NCI-H2171 (cell line): ENCODE measurements around the gene NBPF3.
"Not testable (repeated sequence)": the region's sequence is repeated elsewhere in the genome, so short reads cannot be mapped to it uniquely, and the experiment has no call there.

ENCODE experiments used
- DNase-seq: peaks from one replicate; lab custom pipeline; 2025; lab: John Stamatoyannopoulos, UW

The NBPF3 gene

DNA sequence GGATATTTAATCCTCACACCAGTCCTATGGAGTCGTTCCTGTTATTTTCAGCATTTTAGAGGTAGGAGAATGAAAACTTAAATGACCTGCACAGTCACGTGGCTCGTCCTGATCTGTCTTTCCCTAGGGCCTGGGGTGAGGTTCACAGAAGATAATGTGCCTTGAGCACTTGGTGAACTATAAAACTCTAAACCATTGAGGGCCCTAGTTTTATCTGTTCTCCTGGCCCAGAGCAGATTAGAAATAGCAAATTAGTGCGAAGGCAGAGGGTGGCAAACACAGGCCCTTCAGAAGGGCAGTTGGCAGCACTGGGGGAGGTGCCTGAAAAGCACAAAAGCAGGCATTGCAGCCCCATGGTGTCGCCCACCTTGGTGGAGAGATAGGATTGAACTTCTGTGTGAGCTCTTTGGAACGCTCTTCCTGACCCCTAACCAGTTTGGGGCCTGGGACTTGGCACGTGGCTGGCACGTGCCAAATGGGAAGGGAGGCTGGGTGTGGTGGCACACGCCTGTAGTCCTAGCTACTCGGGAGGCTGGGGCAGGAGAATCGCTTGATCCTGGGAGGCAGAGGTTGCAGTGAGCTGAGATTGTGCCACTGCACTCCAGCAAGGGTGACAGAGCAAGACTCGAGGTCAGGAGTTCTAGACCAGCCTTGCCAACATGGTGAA is 1.2 kb upstream of the NBPF3 start:
- not testable (repeated sequence) for DNase-seq

DNA sequence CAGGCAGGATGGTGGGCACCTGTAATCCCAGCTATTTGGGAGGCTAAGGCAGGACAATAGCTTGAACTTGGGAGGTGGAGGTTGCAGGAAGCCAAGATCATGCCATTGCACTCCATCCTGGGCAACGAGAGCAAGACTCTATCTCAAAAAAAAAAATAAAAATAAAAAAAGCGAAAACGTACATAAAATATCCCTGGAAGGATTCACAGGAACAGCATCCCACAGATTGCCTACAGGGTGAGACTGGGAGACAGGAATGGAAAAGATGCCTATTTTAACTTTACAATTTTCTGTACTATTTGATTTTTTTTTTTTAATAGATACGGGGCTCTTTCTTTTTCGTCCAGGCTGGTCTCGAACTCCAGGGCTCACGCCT is 604 bp upstream of the NBPF3 start:
- no peak for DNase-seq

DNA sequence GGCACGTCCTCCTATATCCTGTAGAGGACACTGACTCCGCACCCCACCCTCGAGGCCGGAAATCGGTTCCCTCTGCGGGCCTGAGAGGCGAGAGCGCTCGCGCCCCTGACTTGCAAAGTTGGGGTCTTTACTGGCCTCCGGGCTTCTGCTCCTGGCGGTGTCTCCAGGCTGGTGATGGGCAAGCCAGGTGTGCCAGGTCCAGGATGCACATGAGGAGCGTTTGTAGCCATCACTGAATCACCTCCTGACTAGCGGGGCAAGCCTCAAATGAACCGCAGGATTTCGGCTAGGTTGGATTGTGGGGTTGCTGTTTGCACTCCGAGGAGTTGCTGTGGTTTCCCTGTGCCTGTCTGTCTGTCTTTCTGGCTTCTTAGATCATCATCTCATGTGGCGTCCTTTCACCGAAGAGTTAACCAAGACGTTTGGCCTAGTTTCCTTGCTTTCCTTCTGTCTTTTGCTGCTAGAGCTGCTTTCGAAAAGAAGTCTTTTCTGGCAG is 741 bp downstream of the NBPF3 start:
- not testable (repeated sequence) for DNase-seq

DNA sequence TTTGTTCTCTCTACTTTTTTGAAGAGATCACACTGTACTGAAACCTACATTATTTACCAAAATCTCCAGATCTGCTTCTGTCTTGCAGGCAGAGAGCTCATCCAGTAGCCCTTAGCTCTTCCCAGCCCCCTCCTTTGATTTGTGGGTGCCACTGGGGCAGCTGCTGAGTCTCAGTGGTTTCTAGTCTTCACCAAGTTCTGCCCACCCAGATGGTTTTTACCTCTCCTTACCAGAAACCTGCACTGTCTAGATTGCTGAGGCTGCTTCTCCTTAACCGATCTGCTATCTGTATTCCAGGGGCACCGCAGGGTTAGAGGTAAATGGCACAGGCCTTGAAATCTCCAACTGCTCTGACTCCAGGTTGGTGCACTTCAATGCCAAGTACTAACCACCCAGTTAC is 6.7 kb downstream of the NBPF3 start:
- DNase-seq = not testable (repeated sequence)

DNA sequence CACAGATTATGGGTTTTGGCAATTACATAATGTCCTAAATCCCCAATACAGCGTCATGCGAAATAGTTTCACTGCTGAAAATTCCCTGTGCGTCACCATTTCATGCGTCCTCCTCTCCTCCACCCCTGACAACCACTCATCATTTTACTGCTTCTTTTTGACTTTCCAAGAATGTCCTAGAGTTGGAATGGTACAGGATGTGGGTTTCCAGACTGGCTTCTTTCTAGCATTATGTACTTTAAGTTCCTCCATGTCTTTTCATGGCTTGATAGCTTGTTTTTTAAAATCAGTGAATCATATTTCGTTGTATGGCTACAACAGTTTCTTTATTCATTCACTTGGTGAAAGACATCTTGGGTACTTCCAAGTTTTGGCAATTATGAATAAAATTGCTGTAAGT is 7.4 kb downstream of the NBPF3 start:
- DNase-seq = no peak

DNA sequence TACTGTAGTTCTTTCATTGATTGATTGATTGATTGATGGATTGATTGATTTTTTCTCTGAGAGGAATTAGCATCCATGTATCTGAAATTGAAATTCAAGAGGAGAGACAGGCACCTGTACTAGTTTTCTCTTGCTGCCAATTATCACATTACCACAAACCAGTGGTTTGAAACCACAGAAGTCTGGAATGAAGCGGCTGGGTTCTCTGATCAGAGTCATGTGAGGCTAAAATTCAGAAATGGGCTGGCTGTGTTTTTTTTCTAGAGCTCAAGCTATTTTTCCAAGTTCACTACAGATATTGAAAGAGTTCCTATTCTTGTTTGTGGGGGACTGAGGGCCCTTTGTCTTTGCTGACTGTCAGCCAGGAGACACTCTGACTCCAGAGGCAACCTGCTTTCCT is 10.0 kb downstream of the NBPF3 start:
- no peak for DNase-seq

DNA sequence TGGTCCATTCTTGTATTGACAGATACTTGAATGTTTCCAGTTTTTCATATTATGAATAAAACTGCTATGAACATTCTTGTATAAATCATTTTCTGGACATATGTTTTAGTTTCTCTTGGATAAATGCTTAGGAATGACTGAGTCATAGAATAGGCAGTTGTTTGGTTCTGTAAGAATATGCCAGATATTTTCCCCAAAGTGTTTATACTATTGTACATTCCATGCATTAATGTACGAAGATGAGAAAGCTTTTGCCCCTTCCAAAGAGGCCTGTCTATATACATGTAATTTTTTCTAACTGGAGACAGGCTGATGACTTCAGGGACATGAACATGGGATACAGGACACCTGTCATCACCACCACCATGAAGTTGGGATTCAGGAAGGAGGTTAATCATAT is 11.3 kb downstream of the NBPF3 start:
- no peak for DNase-seq

DNA sequence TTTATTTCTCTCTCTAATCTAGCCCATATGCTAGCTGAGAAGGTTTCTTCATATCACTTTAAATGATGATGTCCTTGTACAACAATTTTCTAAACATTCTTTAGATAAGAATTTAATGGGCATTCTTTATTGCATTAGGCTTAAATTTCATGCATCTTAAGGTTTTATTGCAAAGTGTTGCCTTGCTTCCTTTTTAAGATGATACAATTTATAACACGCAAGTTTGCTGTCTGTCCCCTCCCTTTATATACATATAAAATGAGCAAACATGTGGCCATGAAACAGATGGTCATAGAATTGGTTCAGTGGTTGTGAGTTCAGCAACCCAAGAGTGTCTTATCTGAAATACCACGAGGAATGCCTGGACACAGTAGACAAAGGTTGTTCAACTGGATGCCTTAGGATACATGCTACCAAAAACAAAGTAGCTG is 12.1 kb downstream of the NBPF3 start:
- no peak for DNase-seq

DNA sequence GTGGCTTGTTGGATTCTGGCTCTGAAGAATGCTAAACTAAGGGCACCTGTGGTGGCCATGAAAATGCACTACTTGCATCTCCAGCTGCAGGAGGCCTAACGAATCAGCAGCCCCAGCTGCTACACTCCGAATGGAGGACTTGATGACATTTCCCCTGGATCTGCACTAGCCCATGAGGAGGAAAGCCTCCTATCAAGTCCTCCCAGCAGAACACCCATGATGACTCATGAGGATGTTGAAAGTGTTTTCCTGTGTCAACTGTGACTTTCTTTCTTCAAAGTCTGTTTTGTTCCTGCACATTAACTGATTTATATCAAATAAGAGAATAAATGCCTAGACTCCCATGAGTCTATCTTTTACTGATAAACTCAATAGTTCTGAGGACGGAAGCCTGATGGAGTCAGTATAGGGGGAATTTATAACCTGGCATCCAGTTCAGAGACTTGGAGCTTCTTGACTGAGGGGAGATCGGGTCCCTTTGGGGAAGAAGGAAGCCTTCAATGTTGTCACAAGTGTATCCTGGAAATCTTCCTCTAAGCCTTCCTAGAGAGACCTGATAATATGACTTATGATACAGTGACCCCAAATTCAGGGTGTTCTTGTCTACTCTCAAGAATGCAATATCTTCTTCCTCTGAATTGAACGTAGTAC is 14.2 kb downstream of the NBPF3 start:
- not testable (repeated sequence) for DNase-seq

DNA sequence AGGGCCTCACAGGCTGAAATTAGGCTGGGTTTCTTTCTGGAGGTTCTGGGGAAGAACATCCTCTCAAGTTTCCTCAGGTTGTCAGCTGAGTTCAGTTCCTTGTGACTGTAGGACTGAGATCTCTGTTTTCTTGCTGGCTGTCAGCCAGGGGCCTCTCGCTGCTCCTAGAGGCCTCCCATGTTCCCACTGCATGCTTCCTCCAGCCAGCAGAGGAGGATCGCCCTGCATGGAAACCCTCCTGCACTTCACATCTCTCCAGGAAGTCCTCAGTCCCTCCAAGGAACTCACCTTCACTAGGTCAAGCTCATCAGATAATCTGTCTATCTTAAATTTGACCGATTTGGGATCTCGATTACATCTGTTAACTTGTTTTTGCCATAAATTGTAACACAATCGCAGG is 15.0 kb downstream of the NBPF3 start:
- not testable (repeated sequence) for DNase-seq

DNA sequence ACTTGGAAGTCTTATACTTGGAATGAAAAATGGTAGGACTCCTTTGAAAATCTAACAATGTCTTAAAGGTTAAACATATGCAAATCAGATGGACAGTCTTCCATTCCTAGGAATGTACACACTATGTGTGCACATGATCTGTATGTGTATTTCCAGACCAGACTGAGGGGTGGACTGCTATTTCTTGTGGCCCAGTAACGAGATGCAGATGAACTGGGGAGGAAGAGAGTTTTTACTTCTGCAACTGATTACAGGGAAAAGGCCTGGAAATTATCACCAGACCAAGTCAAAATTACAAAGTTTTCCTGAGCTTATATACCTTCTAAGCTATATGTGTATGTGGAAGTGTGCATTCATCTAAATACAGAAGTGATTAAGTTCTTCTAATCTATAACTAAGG is 17.7 kb downstream of the NBPF3 start:
- DNase-seq = no peak

DNA sequence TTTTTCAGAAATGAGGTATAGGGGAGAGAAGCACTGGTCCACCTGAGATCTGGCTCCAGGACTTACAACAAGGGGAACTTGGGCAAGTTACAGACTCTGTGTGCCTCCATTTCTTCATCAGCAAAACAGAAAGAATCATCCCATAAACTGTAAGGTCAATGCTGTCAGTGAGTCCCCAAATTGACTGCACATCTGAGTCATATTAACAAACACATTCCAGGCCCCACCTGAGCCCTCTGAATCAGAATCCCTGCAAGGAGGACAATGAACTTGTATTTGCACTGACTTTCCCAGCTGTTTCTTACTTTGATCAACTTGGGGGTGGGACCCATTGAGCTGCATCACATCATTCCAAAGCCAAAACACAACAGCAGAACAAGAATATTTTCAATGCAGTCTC is 25.2 kb downstream of the NBPF3 start:
- DNase-seq = not testable (repeated sequence)

DNA sequence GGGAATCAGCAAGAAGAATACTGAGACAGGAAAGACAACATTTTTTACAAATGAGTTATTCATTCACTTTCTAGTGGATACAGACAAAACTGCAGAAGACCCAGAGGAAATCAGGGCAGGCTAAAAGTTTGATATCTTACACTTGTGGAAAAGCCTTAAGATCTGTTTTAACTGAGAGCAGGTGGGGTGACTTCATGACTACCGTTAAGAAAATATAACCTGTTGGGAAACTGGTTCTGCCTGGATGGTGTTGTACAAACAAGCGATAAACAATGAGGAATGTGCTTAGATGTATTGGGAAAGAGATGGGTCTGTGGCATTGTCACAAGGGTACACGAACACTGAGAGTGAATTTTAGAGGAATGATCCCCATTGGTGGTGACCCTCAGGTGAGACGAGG is 28.0 kb downstream of the NBPF3 start:
- not testable (repeated sequence) for DNase-seq

DNA sequence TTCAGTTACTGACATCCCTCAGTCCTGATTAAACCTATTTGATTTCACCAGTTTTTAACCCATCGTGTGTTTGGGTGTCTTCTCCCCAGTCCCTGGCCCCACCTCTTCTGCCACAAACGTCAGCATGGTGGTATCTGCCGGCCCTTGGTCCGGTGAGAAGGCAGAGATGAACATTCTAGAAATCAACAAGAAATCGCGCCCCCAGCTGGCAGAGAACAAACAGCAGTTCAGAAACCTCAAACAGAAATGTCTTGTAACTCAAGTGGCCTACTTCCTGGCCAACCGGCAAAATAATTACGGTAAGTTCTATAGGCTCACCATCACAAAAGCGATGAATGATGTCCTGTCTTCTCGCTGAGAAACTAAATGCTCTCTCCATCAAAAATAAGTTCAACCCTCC is 28.7 kb downstream of the NBPF3 start:
- no peak for DNase-seq

DNA sequence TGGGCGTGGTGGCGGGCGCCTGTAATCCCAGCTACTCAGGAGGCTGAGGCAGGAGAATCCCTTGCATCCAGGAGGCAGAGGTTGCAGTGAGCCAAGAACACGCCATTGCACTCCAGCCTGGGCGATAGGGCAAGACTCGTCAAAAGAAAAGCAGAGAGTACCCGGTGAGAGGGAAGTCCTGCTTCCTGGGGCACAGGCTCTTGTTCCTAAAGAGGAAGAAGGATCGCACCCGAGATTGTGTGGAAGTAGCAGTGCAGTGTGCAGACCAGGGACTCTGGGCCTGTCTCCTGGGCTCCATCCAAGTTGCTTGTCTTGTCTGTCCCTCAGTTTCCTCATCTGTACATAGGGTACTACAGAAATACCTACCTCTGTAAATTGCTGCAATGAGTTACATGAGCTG is 29.6 kb downstream of the NBPF3 start:
- no peak for DNase-seq

DNA sequence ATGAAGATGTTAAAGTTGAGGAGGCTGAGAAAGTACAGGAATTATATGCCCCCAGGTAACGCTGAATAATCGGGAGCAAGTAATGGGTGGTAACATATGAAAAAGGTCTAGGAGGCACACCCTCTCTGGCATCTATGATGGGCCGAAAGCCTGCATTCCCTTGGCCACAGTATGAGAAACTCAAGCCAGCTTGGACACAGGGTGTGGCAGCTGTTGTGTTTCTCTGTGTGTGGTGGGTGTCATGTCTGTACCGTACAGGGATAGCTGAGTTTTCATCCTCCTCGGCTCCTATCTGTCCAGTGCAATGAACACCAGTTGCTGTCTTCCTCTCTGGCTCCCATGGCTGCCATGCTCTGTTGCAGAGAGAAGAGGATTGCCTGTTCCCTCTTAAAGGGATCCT is 32.9 kb downstream of the NBPF3 start:
- DNase-seq = no peak

DNA sequence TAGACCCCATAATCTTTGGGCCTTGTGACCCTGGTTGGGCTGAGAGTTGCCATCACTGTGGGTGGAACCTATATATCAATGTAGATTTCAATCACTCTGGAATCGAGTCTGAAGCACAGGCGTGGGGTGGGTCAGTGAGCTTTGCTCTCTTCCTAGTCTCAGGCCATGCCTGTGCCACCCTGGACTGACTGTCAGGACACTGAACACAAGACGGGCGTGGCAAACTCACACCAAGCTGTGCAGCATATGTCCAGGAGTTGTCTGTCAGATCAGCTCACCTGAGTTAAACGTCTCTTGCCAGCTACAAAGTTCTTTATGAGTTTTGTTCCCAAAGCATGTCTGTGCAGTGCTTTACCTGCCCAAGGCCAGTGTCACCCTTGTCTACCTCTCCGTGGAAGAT is 38.4 kb downstream of the NBPF3 start:
- DNase-seq = no peak

DNA sequence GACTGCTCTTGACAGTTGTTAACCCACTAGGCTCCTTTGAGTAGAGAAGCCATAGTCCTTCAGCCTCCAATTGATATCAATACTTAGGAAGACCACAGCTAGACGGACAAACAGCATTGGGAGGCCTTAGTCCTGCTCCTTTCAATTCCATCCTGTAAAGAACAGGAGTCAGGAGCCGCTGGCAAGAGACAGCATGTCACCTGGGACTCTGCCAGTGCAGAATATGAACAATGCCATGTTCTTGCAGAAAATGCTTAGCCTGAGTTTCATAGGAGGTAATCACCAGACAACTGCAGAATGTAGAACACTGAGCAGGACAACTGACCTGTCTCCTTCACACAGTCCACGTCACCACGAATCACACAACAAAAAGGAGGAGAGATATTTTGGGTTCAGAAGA is 43.9 kb downstream of the NBPF3 start:
- DNase-seq = not testable (repeated sequence)

DNA sequence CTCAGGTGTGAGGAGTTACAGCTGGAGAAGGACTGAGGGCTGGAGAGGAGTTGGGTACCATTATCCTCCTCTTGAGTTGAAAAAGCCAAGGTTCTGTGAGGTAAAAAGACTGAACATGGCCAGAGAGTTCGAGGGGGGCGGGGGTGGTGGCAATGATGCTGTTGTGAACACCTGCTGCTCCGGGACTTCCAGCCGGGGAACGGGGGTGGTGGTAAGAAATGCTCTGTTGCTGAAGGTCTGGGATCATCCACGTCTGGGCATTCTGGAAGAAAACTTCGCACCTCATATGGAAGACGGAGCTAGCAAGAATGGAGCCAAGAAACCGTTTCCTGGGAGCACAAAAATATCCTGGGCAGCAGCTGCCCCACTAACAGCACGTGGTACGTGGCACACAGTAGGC is 49.2 kb downstream of the NBPF3 start:
- no peak for DNase-seq

DNA sequence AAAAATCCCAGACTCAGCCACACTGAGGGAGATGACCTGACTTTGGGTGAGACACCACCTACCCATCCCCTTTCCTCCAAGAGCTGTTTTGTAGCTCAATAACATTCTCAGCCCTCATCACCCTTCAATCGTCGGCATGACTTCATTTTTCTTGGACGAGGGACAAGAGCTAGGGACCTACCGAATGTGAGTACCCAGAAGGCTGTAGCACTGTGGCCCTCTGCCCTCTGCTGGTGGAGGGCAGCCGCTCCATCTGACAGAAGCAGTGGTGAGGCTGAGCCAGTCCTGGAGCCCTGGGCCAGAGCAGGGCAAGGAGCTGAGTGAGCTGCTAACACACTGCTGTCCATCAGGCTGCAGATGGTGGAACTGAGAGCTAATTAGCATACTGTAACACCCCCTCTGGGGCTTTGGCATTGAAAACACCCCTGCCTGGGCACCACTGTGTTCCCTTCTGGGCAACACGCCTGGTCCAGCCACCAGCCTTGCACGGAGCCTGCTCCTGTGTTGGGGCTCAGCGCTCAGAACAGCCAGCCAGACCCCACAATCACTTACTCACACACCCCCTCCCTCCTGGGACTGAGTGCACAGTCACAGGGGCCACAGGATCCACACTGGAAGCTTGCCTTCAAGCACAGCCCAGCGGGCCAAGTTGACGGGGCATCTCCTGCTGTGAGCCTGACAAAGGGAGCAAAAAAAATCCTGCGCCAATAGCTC is 51.0 kb downstream of the NBPF3 start:
- DNase-seq = no peak

DNA sequence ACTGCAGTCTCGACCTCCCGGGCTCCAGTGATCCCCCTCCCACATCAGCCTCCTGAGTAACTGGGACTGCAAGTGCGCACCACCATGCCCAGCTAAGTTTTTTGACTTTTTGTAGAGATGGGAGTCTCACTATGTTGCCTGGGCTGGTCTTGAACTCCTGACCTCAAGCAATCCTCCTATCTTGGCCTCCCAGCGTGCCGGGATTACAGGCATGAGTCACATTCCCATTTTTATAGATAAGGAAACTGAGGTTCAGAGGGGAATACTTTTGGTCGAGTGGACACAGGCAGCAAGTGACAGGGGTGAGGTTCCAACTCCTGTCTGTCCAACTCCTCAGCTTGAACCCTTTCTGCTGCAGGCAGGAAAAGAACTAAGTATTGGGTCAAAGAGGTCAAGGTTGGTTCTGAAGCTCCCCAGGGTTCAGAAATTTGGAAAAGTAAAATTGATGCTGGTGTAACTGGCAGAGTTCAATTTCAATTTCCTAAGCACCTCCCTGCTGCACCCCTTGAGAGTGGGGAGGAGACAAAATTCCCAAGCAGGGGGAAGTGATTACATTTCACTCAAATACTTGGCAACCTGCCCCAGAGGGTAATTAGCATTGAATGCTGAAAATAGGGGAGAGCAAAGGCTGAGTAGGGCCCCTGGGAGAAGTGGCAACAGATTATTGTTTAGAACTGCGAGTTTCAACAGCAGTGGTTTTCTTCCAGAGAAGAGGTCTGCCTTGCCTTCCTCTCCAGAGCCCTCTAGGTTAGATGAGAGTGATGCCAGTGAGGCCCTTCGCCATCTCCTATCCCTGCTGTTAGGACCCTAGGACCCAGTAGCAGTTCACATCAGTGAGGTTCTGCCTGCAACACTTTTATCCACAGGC is 51.8 kb downstream of the NBPF3 start:
- DNase-seq = peak; percentile 94

DNA sequence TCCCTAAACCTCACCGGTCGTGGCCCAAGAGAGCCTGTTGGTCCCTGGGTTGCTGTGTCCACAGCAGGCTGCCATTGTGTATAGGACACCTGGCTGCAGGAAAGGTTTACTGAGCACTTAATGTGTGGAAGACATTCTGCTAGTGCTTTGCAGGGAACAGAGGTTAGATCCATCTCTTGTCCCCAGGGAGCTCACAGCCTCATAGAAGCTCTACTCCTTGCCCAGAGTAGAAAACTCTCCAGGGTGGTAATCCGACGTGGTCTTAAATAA is 52.4 kb downstream of the NBPF3 start:
- DNase-seq = peak; percentile 21

DNA sequence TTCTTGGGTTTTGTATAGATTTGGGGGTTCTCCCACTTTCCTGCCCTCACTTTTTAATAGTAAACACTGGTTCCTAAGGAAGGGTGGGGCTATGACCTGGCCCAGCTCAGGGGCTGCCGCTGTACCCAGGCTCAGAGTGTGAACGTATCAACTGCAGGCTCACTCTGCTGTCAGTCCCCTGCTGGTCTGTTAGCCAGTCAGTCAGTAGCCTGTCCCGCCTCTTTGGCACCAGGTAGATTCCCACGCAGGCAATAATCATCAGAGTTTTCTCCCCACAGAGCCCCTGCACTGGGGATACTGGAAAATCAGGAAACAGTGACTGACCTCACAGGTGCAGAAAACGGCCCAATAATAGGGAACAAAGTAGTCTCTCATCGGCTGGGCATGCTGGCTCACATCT is 54.3 kb downstream of the NBPF3 start:
- DNase-seq = no peak
